HCT116 (cell line): Measurements from ENCODE around the gene IL17B. TPM values are rescaled to one million over a fixed set of nuclear protein-coding genes. Genes with fewer than 3 reads are reported as not detected.

ENCODE experiments used
- ATAC-seq: fragments of 200-7000 bp; cut with Tn5 transposase; 2 replicates; pipeline ENCODE4 v1.9.1; 2020; ENCODE audit warnings: mild to moderate bottlenecking, moderate library complexity
- BruUV-seq: library from RNA; stranded (reverse); fragments of 400-500 nt; replicated peaks from 2 replicates; lab custom pipeline; 2021; lab: Mats Ljungman, UMichigan
- CTCF ChIA-PET: fragments of 300-600 bp; sonication (Branson Sonifier 250); formaldehyde crosslinking; loops from one replicate; lab custom pipeline; 2021; ENCODE audit warnings: antibody characterized with exemption; lab: Charles Lee
- POLR2A ChIA-PET: fragments of 300-600, 350-600 bp; sonication (Branson Sonifier 250); formaldehyde crosslinking; loops from one replicate; lab custom pipeline; 2021; ENCODE audit warnings: antibody characterized with exemption; lab: Charles Lee
- RAD21 ChIA-PET, 2 experiments: fragments of 300-600 bp; sonication (Branson Sonifier 250); formaldehyde crosslinking; loops; one replicate each; lab custom pipeline; 2023; ENCODE audit warnings: low total read pairs in 2 of 2; ENCODE audit not compliant: uncharacterized antibody in 2 of 2, unreplicated experiment in 2 of 2, low non-redundant PET in 1 of 2; lab: Charles Lee
- DNase-seq: peaks from one replicate; pipeline ENCODE4 v3.0.0-alpha.2; 2010; ENCODE audit warnings: low read depth, low spot score
- H2AFZ ChIP-seq: fragments of 200-600 bp; shearing (Covaris generic), sonication (generic); 2 replicates; pipeline ENCODE4 v1.6.1; 2017; ENCODE audit warnings: low read depth, mixed run types, mixed read lengths, antibody characterized with exemption, low read length; ENCODE audit not compliant: poor library complexity, severe bottlenecking
- H3K27ac ChIP-seq: 2 replicates; pipeline ENCODE4 v1.5.1; 2012; ENCODE audit warnings: low read depth, low read length
- H3K27me3 ChIP-seq: fragments of 200-600 bp; sonication (generic); 2 replicates; pipeline ENCODE4 v1.6.1; 2016; ENCODE audit warnings: mixed run types, low read length, mixed read lengths; ENCODE audit not compliant: insufficient read depth
- H3K36me3 ChIP-seq, 2 experiments: fragments of 200-500 bp in 1 of 2; fragments of 200-600 bp in 1 of 2; sonication (Bioruptor generic) in 1 of 2; sonication (generic) in 1 of 2; 2 replicates each; pipeline versions ENCODE4 v1.5.1 to v1.6.1; 2014 to 2016; ENCODE audit warnings: low read length in 2 of 2, inconsistent platforms in 1 of 2, mixed read lengths in 1 of 2, mixed run types in 1 of 2; ENCODE audit not compliant: insufficient read depth in 2 of 2, control insufficient read depth in 1 of 2
- H3K4me1 ChIP-seq, 2 experiments: fragments of 200-600 bp in 1 of 2; sonication (generic) in 1 of 2; 2 replicates each; pipeline versions ENCODE4 v1.5.1 to v1.6.1; 2012 to 2017; ENCODE audit warnings: low read length in 2 of 2, inconsistent platforms in 1 of 2, mild to moderate bottlenecking in 1 of 2, mixed read lengths in 1 of 2, mixed run types in 1 of 2, moderate library complexity in 1 of 2; ENCODE audit not compliant: insufficient read depth in 2 of 2, control insufficient read depth in 1 of 2
- H3K4me2 ChIP-seq: fragments of 200-600 bp; sonication (generic); 2 replicates; pipeline ENCODE4 v1.6.1; 2017; ENCODE audit warnings: mixed run types, low read length, mixed read lengths
- H3K4me3 ChIP-seq, 2 experiments: fragments of 200-600 bp in 1 of 2; sonication (generic) in 1 of 2; replicated peaks in 1 of 2; 2 replicates each; pipeline ENCODE4 v1.5.1; 2011 to 2016; ENCODE audit warnings: low read length in 2 of 2, control low read depth in 1 of 2, low read depth in 1 of 2, mild to moderate bottlenecking in 1 of 2, mixed read lengths in 1 of 2, mixed run types in 1 of 2
- H3K79me2 ChIP-seq: fragments of 200-600 bp; sonication (generic); 2 replicates; pipeline ENCODE4 v1.6.1; 2017; ENCODE audit warnings: mild to moderate bottlenecking, mixed run types, low read length, moderate library complexity, mixed read lengths; ENCODE audit not compliant: insufficient read depth
- H3K9ac ChIP-seq: fragments of 200-600 bp; sonication (generic); 2 replicates; pipeline ENCODE4 v1.6.1; 2016; ENCODE audit warnings: low read length, mixed read lengths
- H3K9me2 ChIP-seq: fragments of 200-600 bp; sonication (generic), shearing (Covaris generic); 2 replicates; pipeline ENCODE4 v1.6.1; 2017; ENCODE audit warnings: mixed run types, mild to moderate bottlenecking, moderate library complexity; ENCODE audit not compliant: insufficient read depth
- H3K9me3 ChIP-seq, 2 experiments: fragments of 200-500 bp in 1 of 2; fragments of 200-600 bp in 1 of 2; sonication (Bioruptor generic) in 1 of 2; sonication (generic) in 1 of 2; 2 replicates each; pipeline ENCODE4 v1.6.1; 2014 to 2017; ENCODE audit warnings: low read length in 2 of 2, mixed read lengths in 2 of 2, inconsistent platforms in 1 of 2, low read depth in 1 of 2, mild to moderate bottlenecking in 1 of 2, mixed run types in 1 of 2, moderate library complexity in 1 of 2; ENCODE audit not compliant: control insufficient read depth in 1 of 2, insufficient read depth in 1 of 2
- H4K20me1 ChIP-seq: fragments of 200-600 bp; sonication (generic), shearing (Covaris generic); 2 replicates; pipeline ENCODE4 v1.6.1; 2017; ENCODE audit warnings: mixed run types, mild to moderate bottlenecking, moderate library complexity; ENCODE audit not compliant: insufficient read depth
- CEBPB ChIP-seq: IDR thresholded peaks from 2 replicates; pipeline ENCODE4 v1.6.1; 2012; ENCODE audit warnings: low read depth
- EGR1 ChIP-seq: IDR thresholded peaks from 2 replicates; pipeline ENCODE4 v1.6.1; 2012; ENCODE audit warnings: low read depth
- EZH2phosphoT487 ChIP-seq: fragments of 200-600 bp; IDR thresholded peaks from 2 replicates; pipeline ENCODE4 v1.6.1; 2018; ENCODE audit warnings: antibody characterized with exemption, borderline replicate concordance
- FOSL1 ChIP-seq: IDR thresholded peaks from 2 replicates; pipeline ENCODE4 v1.6.1; 2012; ENCODE audit warnings: low read depth
- MAX ChIP-seq: IDR thresholded peaks from 2 replicates; pipeline ENCODE4 v1.6.1; 2012
- POLR2AphosphoS5 ChIP-seq: IDR thresholded peaks from 2 replicates; pipeline ENCODE4 v1.6.1; 2011; ENCODE audit warnings: mild to moderate bottlenecking, low read depth, low read length, moderate library complexity
- RAD21 ChIP-seq: IDR thresholded peaks from 2 replicates; pipeline ENCODE4 v1.6.1; 2012; ENCODE audit warnings: low read depth, mild to moderate bottlenecking
- REST ChIP-seq: IDR thresholded peaks from 2 replicates; pipeline ENCODE4 v1.6.1; 2012; ENCODE audit warnings: low read depth
- SRF ChIP-seq: IDR thresholded peaks from 2 replicates; pipeline ENCODE4 v1.6.1; 2012; ENCODE audit warnings: low read depth
- TCF7L2 ChIP-seq: IDR thresholded peaks from 2 replicates; pipeline ENCODE4 v1.7.0; 2011; ENCODE audit warnings: borderline replicate concordance, inconsistent platforms; ENCODE audit not compliant: insufficient read depth, insufficient read length; ENCODE audit errors: extremely low read depth
- ZFX ChIP-seq: fragments of 450-650 bp; IDR thresholded peaks from 2 replicates; pipeline ENCODE4 v1.6.1; 2017
- ZNF274 ChIP-seq: fragments of 200-500 bp; sonication (Bioruptor generic); IDR thresholded peaks from 2 replicates; pipeline ENCODE4 v1.6.1; 2014; ENCODE audit warnings: mild to moderate bottlenecking, low read depth, low read length, inconsistent platforms
- intact Hi-C: fragments of 100-400 bp; cut with micrococcal nuclease; formaldehyde crosslinking; loops from 2 replicates; pipeline ENCODE4 v1.10.0; 2022
- total RNA-seq: library from RNA; stranded (reverse); gene quantifications from one replicate; pipeline ENCODE4 v1.2.1, GENCODE V29; 2021; ENCODE audit not compliant: unreplicated experiment
- TF ChIP-seq, protein P1 (sequence below), 3 experiments: fragments of 200-600 bp in 1 of 3; sonication (generic) in 1 of 3; IDR thresholded peaks in 2 of 3; conservative IDR thresholded peaks in 1 of 3; 2 replicates each; pipeline ENCODE4 v1.5.1; 2012 to 2017; ENCODE audit warnings: low read depth in 2 of 3, low read length in 2 of 3, antibody characterized with exemption in 1 of 3, borderline replicate concordance in 1 of 3, control low read depth in 1 of 3, mild to moderate bottlenecking in 1 of 3, mixed read lengths in 1 of 3, mixed run types in 1 of 3, moderate library complexity in 1 of 3; ENCODE audit not compliant: insufficient read depth in 1 of 3
- TF ChIP-seq, protein P2 (sequence below): IDR thresholded peaks from 2 replicates; pipeline ENCODE4 v1.6.1; 2011; ENCODE audit warnings: mild to moderate bottlenecking, low read length, moderate library complexity; ENCODE audit not compliant: insufficient replicate concordance; ENCODE audit errors: extremely low read depth

Gene IL17B
- total RNA-seq, 1 experiment from 2014 or later = 0.81 TPM

GRCh38 chr5:149392718-149393117, 13.6 kb upstream of the IL17B start (continued):
- TF ChIP-seq, protein P1, sequence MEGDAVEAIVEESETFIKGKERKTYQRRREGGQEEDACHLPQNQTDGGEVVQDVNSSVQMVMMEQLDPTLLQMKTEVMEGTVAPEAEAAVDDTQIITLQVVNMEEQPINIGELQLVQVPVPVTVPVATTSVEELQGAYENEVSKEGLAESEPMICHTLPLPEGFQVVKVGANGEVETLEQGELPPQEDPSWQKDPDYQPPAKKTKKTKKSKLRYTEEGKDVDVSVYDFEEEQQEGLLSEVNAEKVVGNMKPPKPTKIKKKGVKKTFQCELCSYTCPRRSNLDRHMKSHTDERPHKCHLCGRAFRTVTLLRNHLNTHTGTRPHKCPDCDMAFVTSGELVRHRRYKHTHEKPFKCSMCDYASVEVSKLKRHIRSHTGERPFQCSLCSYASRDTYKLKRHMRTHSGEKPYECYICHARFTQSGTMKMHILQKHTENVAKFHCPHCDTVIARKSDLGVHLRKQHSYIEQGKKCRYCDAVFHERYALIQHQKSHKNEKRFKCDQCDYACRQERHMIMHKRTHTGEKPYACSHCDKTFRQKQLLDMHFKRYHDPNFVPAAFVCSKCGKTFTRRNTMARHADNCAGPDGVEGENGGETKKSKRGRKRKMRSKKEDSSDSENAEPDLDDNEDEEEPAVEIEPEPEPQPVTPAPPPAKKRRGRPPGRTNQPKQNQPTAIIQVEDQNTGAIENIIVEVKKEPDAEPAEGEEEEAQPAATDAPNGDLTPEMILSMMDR (IDR thresholded peaks at IDR 0.05 in 2 of 3, conservative IDR thresholded peaks at IDR 0.05 in 1 of 3; ENCODE audit: borderline replicate concordance in 1 of 3, insufficient read depth in 1 of 3, low read depth in 2 of 3, low read length in 2 of 3) = no peak

- CTCF ChIA-PET = no interaction called here
- Histone ChIP-seq H3K9ac (no peak overlapping the region), H4K20me1 (no peaks in the 10 kb centered on the region), H2AFZ (no peak overlapping the region), H3K9me2 (no peaks in the 10 kb centered on the region), H3K4me3 (no peak overlapping the region), H3K36me3 (no peaks in the 10 kb centered on the region), H3K27ac (no peak overlapping the region), H3K9me3 (no peaks in the 10 kb centered on the region), H3K27me3 (no peaks in the 10 kb centered on the region), H3K4me1 (peaks cover 0 to 5% of the 10 kb centered on the region in 2 experiments; a peak in 1 of 4 replicates), H3K79me2 (no peaks in the 10 kb centered on the region), H3K4me2 (no peak overlapping the region)
- DNase-seq = no peak
- no peak for ATAC-seq
- TF ChIP-seq REST (no peak), ZNF274 (no peak), TCF7L2 (no peak), CEBPB (no peak), RAD21 (no peak), EZH2phosphoT487 (no peak), SRF (no peak), POLR2AphosphoS5 (no peak), ZFX (no peak), EGR1 (no peak), MAX (no peak), FOSL1 (no peak)
- TF ChIP-seq, protein P2, sequence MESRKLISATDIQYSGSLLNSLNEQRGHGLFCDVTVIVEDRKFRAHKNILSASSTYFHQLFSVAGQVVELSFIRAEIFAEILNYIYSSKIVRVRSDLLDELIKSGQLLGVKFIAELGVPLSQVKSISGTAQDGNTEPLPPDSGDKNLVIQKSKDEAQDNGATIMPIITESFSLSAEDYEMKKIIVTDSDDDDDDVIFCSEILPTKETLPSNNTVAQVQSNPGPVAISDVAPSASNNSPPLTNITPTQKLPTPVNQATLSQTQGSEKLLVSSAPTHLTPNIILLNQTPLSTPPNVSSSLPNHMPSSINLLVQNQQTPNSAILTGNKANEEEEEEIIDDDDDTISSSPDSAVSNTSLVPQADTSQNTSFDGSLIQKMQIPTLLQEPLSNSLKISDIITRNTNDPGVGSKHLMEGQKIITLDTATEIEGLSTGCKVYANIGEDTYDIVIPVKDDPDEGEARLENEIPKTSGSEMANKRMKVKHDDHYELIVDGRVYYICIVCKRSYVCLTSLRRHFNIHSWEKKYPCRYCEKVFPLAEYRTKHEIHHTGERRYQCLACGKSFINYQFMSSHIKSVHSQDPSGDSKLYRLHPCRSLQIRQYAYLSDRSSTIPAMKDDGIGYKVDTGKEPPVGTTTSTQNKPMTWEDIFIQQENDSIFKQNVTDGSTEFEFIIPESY = no peak
- TF ChIP-seq, protein P1 (IDR thresholded peaks at IDR 0.05 in 2 of 3, conservative IDR thresholded peaks at IDR 0.05 in 1 of 3; ENCODE audit: borderline replicate concordance in 1 of 3, insufficient read depth in 1 of 3, low read depth in 2 of 3, low read length in 2 of 3) = no peak
- BruUV-seq = no TSS peak
- RAD21 ChIA-PET = no interaction called here
- intact Hi-C loops = no loop called here
- POLR2A ChIA-PET = no interaction called here
These were observed 12.4 kb upstream of the IL17B start for GRCh38 chr5:149391524-149391923.
